PFSK-1 (cell line): ENCODE results near the gene CROCC2. TPM values are rescaled to one million over a fixed set of nuclear protein-coding genes. Genes with fewer than 3 reads are reported as not detected.

Experiments
- FOXP2 ChIP-seq: optimal IDR thresholded peaks from 2 replicates; pipeline ENCODE3; 2011; ENCODE audit warnings: borderline replicate concordance, control low read depth, inconsistent platforms; ENCODE audit not compliant: insufficient read depth; ENCODE audit errors: extremely low read length, extremely low read depth
- POLR2AphosphoS5 ChIP-seq: IDR thresholded peaks from 2 replicates; pipeline ENCODE4 v1.6.1; 2012; ENCODE audit warnings: low read depth, mild to moderate bottlenecking, control low read depth, low read length, moderate library complexity
- SIN3A ChIP-seq: IDR thresholded peaks from 2 replicates; pipeline ENCODE4 v1.6.1; 2012; ENCODE audit warnings: mild to moderate bottlenecking, low read length, moderate library complexity, borderline replicate concordance; ENCODE audit not compliant: insufficient read depth
- TAF1 ChIP-seq: IDR thresholded peaks from 2 replicates; pipeline ENCODE4 v1.6.1; 2012; ENCODE audit warnings: low read length, control low read depth, borderline replicate concordance; ENCODE audit not compliant: insufficient read depth
- polyA plus RNA-seq: library from polyadenylated mRNA; unstranded; fragments of >200 nt; gene quantifications from one replicate; pipeline ENCODE4 v1.2.1, GENCODE V29; 2012; ENCODE audit warnings: low read depth, missing spikeins; ENCODE audit not compliant: insufficient read length
- TF ChIP-seq, protein P1 (sequence below), 2 experiments: IDR thresholded peaks; 2 replicates each; pipeline versions ENCODE4 v1.6.1 to v1.8.0; 2011 to 2012; ENCODE audit warnings: low read depth in 2 of 2, low read length in 2 of 2, control low read depth in 1 of 2, inconsistent platforms in 1 of 2, mild to moderate bottlenecking in 1 of 2, moderate library complexity in 1 of 2; ENCODE audit not compliant: insufficient read depth in 1 of 2

The CROCC2 gene
- polyA plus RNA-seq: not detected

- TF ChIP-seq, protein P1, sequence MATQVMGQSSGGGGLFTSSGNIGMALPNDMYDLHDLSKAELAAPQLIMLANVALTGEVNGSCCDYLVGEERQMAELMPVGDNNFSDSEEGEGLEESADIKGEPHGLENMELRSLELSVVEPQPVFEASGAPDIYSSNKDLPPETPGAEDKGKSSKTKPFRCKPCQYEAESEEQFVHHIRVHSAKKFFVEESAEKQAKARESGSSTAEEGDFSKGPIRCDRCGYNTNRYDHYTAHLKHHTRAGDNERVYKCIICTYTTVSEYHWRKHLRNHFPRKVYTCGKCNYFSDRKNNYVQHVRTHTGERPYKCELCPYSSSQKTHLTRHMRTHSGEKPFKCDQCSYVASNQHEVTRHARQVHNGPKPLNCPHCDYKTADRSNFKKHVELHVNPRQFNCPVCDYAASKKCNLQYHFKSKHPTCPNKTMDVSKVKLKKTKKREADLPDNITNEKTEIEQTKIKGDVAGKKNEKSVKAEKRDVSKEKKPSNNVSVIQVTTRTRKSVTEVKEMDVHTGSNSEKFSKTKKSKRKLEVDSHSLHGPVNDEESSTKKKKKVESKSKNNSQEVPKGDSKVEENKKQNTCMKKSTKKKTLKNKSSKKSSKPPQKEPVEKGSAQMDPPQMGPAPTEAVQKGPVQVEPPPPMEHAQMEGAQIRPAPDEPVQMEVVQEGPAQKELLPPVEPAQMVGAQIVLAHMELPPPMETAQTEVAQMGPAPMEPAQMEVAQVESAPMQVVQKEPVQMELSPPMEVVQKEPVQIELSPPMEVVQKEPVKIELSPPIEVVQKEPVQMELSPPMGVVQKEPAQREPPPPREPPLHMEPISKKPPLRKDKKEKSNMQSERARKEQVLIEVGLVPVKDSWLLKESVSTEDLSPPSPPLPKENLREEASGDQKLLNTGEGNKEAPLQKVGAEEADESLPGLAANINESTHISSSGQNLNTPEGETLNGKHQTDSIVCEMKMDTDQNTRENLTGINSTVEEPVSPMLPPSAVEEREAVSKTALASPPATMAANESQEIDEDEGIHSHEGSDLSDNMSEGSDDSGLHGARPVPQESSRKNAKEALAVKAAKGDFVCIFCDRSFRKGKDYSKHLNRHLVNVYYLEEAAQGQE (IDR thresholded peaks at IDR 0.05; ENCODE audit: insufficient read depth in 1 of 2, low read depth in 2 of 2, low read length in 2 of 2): no peak
- no peak for TF ChIP-seq TAF1
- TF ChIP-seq POLR2AphosphoS5: no peak
- no peak for TF ChIP-seq SIN3A
- no peak for TF ChIP-seq FOXP2
Observed at GRCh38 chr2:240906141-240906910, at the start of gene CROCC2. Gene CROCC2 (plus strand): TSS chr2:240906336. CDS start chr2:240906514, 178 bp downstream.

- TF ChIP-seq FOXP2 (no peak), TAF1 (no peak), SIN3A (no peak), POLR2AphosphoS5 (no peak)
- TF ChIP-seq, protein P1 (IDR thresholded peaks at IDR 0.05; ENCODE audit: insufficient read depth in 1 of 2, low read depth in 2 of 2, low read length in 2 of 2): no peak
Observed at GRCh38 chr2:240857039-240858008, 48.8 kb upstream of the CROCC2 start.

- TF ChIP-seq, protein P1 (IDR thresholded peaks at IDR 0.05; ENCODE audit: insufficient read depth in 1 of 2, low read depth in 2 of 2, low read length in 2 of 2): no peak
- TF ChIP-seq SIN3A: no peak
- no peak for TF ChIP-seq TAF1
- no peak for TF ChIP-seq FOXP2
- TF ChIP-seq POLR2AphosphoS5: no peak
Observed at GRCh38 chr2:240858321-240858720, 47.8 kb upstream of the CROCC2 start.

DNA sequence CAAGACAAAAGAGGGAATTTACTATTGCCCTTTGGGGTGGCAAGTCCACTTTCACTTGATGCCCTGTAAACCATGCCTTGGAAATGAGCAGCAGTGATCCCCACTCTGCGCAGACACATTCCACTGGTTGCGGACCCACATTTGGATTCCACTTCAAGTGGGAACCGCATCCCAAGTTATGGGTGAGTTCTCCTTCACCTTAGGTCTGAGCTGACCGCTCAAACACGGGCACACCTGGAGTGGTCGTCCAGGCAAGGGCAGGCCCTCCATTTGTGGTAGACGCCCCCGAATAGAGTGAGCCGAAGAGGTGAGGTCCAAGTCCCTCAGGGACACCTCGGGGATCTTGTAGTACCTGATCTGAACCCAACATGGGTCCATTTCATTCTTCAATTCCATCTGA, 47.3 kb upstream of the CROCC2 start:
- TF ChIP-seq, protein P1 (IDR thresholded peaks at IDR 0.05; ENCODE audit: insufficient read depth in 1 of 2, low read depth in 2 of 2, low read length in 2 of 2): no peak
- TF ChIP-seq TAF1 (no peak), SIN3A (no peak), POLR2AphosphoS5 (no peak), FOXP2 (no peak)
